H1 (cell line): ENCODE measurements around the gene CRCP. TPM values are rescaled to one million over a fixed set of nuclear protein-coding genes. Genes with fewer than 3 reads are reported as not detected.

Experiments
- CTCF ChIA-PET: fragments of 300-600 bp; sonication (Branson Sonifier 250); formaldehyde crosslinking; loops from one replicate; lab custom pipeline; 2021; ENCODE audit not compliant: partially characterized antibody; lab: Charles Lee
- POLR2A ChIA-PET: fragments of 300-600 bp; sonication (Branson Sonifier 250); formaldehyde crosslinking; loops from one replicate; lab custom pipeline; 2021; ENCODE audit warnings: inconsistent platforms; ENCODE audit not compliant: partially characterized antibody; lab: Charles Lee
- DNase-seq, 2 experiments: peaks; one replicate each; pipeline versions ENCODE4 v3.0.0 to v3.0.0-alpha.2; 2010 to 2022; ENCODE audit warnings: low spot score in 2 of 2, low read depth in 1 of 2, mixed read lengths in 1 of 2
- FAIRE-seq: peaks from 2 replicates; lab custom pipeline; 2011; peaks lifted over from hg19 to GRCh38; lab: Jason Lieb, UNC
- H2AFZ ChIP-seq: 2 replicates; pipeline ENCODE4 v1.8.1; 2012; ENCODE audit warnings: low read length, inconsistent platforms
- H2AK5ac ChIP-seq: 2 replicates; pipeline ENCODE4 v1.6.1; 2013; ENCODE audit warnings: low read depth, low read length
- H2BK120ac ChIP-seq: replicated peaks from 2 replicates; pipeline ENCODE3; 2013; ENCODE audit warnings: low read depth, low read length, inconsistent platforms
- H2BK12ac ChIP-seq: 2 replicates; pipeline ENCODE4 v1.6.1; 2013; ENCODE audit warnings: low read depth, low read length
- H2BK15ac ChIP-seq: 2 replicates; pipeline ENCODE4 v1.6.1; 2013; ENCODE audit warnings: low read length
- H2BK20ac ChIP-seq: 2 replicates; pipeline ENCODE4 v1.6.1; 2013; ENCODE audit warnings: low read length
- H2BK5ac ChIP-seq: 2 replicates; pipeline ENCODE4 v1.6.1; 2013; ENCODE audit warnings: low read depth, low read length
- H3K14ac ChIP-seq: 2 replicates; pipeline ENCODE4 v1.6.1; 2013; ENCODE audit warnings: inconsistent platforms; ENCODE audit not compliant: insufficient read length
- H3K18ac ChIP-seq: 2 replicates; pipeline ENCODE4 v1.6.1; 2013; ENCODE audit warnings: low read length; ENCODE audit errors: extremely low read depth
- H3K23ac ChIP-seq: 2 replicates; pipeline ENCODE4 v1.6.1; 2013; ENCODE audit warnings: inconsistent platforms; ENCODE audit not compliant: insufficient read length
- H3K23me2 ChIP-seq: 2 replicates; pipeline ENCODE4 v1.6.1; 2013; ENCODE audit warnings: low read depth, low read length
- H3K27ac ChIP-seq: 2 replicates; pipeline ENCODE4 v1.6.1; 2011; ENCODE audit warnings: low read depth, low read length, inconsistent platforms
- H3K27me3 ChIP-seq, 4 experiments: replicated peaks in 1 of 4; 1 replicate in 1 of 4; 2 replicates in 3 of 4; pipeline versions ENCODE4 v1.6.1 to v1.8.1; 2011 to 2013; ENCODE audit warnings: low read length in 3 of 4, mild to moderate bottlenecking in 3 of 4, inconsistent platforms in 2 of 4, mixed read lengths in 2 of 4, moderate library complexity in 1 of 4; ENCODE audit not compliant: control insufficient read depth in 3 of 4, insufficient read depth in 3 of 4; ENCODE audit errors: extremely low read depth in 1 of 4
- H3K36me3 ChIP-seq, 4 experiments: 2 replicates each; pipeline versions ENCODE4 v1.6.1 to v1.8.1; 2011 to 2013; ENCODE audit warnings: mild to moderate bottlenecking in 4 of 4, low read length in 3 of 4, moderate library complexity in 2 of 4, control low read depth in 1 of 4, inconsistent platforms in 1 of 4; ENCODE audit not compliant: insufficient read depth in 4 of 4, control insufficient read depth in 2 of 4
- H3K4ac ChIP-seq: replicated peaks from 2 replicates; pipeline ENCODE3; 2013; ENCODE audit warnings: low read length, low read depth, mixed read lengths, inconsistent platforms; ENCODE audit not compliant: insufficient read length
- H3K4me1 ChIP-seq, 4 experiments: replicated peaks in 1 of 4; 1 replicate in 1 of 4; 2 replicates in 3 of 4; pipeline versions ENCODE4 v1.6.1 to v1.8.1; 2011 to 2013; ENCODE audit warnings: low read length in 3 of 4, inconsistent platforms in 2 of 4, mixed read lengths in 1 of 4; ENCODE audit not compliant: insufficient read depth in 4 of 4, control insufficient read depth in 3 of 4
- H3K4me2 ChIP-seq, 2 experiments: 2 replicates each; pipeline versions ENCODE4 v1.6.1 to v1.8.1; 2011 to 2013; ENCODE audit warnings: low read depth in 2 of 2, low read length in 2 of 2, control low read depth in 1 of 2, inconsistent platforms in 1 of 2, mild to moderate bottlenecking in 1 of 2; ENCODE audit not compliant: insufficient read depth in 1 of 2
- H3K4me3 ChIP-seq, 4 experiments: fragments of 200-600, 300-600 bp in 1 of 4; sonication (generic), shearing (Covaris generic), sonication (Bioruptor Twin) in 1 of 4; 2 replicates each; pipeline versions ENCODE4 v1.5.1 to v1.8.1; 2011 to 2016; ENCODE audit warnings: low read length in 4 of 4, low read depth in 3 of 4, control low read depth in 2 of 4, inconsistent platforms in 2 of 4, mild to moderate bottlenecking in 2 of 4, mixed read lengths in 1 of 4, moderate library complexity in 1 of 4; ENCODE audit not compliant: insufficient read depth in 2 of 4; ENCODE audit errors: extremely low read depth in 1 of 4
- H3K56ac ChIP-seq: replicated peaks from 2 replicates; pipeline ENCODE3; 2013; ENCODE audit warnings: low read depth, mild to moderate bottlenecking, mixed read lengths, low read length, inconsistent platforms; ENCODE audit not compliant: insufficient read length
- H3K79me1 ChIP-seq: 2 replicates; pipeline ENCODE4 v1.6.1; 2013; ENCODE audit warnings: low read depth, low read length, control low read depth
- H3K79me2 ChIP-seq, 2 experiments: 2 replicates each; pipeline versions ENCODE4 v1.6.1 to v1.8.1; 2012 to 2013; ENCODE audit warnings: low read length in 2 of 2, mild to moderate bottlenecking in 2 of 2, inconsistent platforms in 1 of 2; ENCODE audit not compliant: insufficient read depth in 2 of 2, control insufficient read depth in 1 of 2
- H3K9ac ChIP-seq, 4 experiments: replicated peaks in 1 of 4; 1 replicate in 1 of 4; 2 replicates in 3 of 4; pipeline versions ENCODE4 v1.6.1 to v1.8.1; 2011 to 2013; ENCODE audit warnings: low read depth in 3 of 4, low read length in 3 of 4, control low read depth in 2 of 4, mild to moderate bottlenecking in 2 of 4, moderate library complexity in 2 of 4, inconsistent platforms in 1 of 4; ENCODE audit errors: extremely low read depth in 1 of 4
- H3K9me3 ChIP-seq, 2 experiments: 2 replicates each; pipeline versions ENCODE4 v1.6.1 to v1.8.1; 2012 to 2013; ENCODE audit warnings: mild to moderate bottlenecking in 2 of 2, moderate library complexity in 2 of 2, control low read depth in 1 of 2, inconsistent platforms in 1 of 2, low read depth in 1 of 2, low read length in 1 of 2, mixed read lengths in 1 of 2; ENCODE audit not compliant: insufficient read depth in 2 of 2
- H4K20me1 ChIP-seq, 2 experiments: replicated peaks in 1 of 2; 2 replicates each; pipeline versions ENCODE3 to v1.8.1; 2011 to 2013; ENCODE audit warnings: inconsistent platforms in 2 of 2, low read length in 2 of 2, mild to moderate bottlenecking in 1 of 2; ENCODE audit not compliant: insufficient read depth in 2 of 2, control insufficient read depth in 1 of 2
- H4K5ac ChIP-seq: 2 replicates; pipeline ENCODE4 v1.6.1; 2013; ENCODE audit warnings: low read length, low read depth, mixed read lengths, inconsistent platforms; ENCODE audit not compliant: insufficient read length
- H4K8ac ChIP-seq: 2 replicates; pipeline ENCODE4 v1.8.0; 2013; ENCODE audit warnings: mild to moderate bottlenecking, moderate library complexity, low read length, inconsistent platforms; ENCODE audit not compliant: insufficient read depth; ENCODE audit errors: extremely low read depth
- H4K91ac ChIP-seq: replicated peaks from 2 replicates; pipeline ENCODE3; 2013; ENCODE audit warnings: low read length, mixed read lengths, inconsistent platforms; ENCODE audit not compliant: insufficient read length
- SP2 ChIP-seq: IDR thresholded peaks from 2 replicates; pipeline ENCODE4 v1.6.1; 2012; ENCODE audit warnings: mild to moderate bottlenecking, low read length, inconsistent platforms
- ZNF274 ChIP-seq: IDR thresholded peaks from 2 replicates; pipeline ENCODE4 v1.7.0; 2012; ENCODE audit warnings: low read length, borderline replicate concordance; ENCODE audit errors: extremely low read depth
- WGBS, 2 experiments: shearing (Covaris generic) in 1 of 2; methylation state at CpG; one replicate each; pipeline versions ENCODE4 v1.1.6 to v1.1.7; 2013 to 2015; ENCODE audit warnings: low lambda C conversion rate in 2 of 2, mixed read lengths in 2 of 2, inconsistent platforms in 1 of 2, low coverage in 1 of 2, missing lambda C conversion rate in 1 of 2; ENCODE audit not compliant: insufficient replicate concordance in 2 of 2, insufficient coverage in 1 of 2, insufficient read length in 1 of 2; ENCODE audit errors: extremely low coverage in 1 of 2, missing lambda C conversion rate in 1 of 2; 5-methylcytosine and 5-hydroxymethylcytosine counted together
- polyA plus RNA-seq, 7 experiments: library from polyadenylated mRNA; depleted of rRNA in 3 of 7; stranded (reverse) in 5 of 7; unstranded in 2 of 7; fragments of >200 nt in 5 of 7; fragments of 200-250 nt in 2 of 7; gene quantifications; 1 replicate in 5 of 7; 2 replicates in 1 of 7; 4 replicates in 1 of 7; pipeline versions ENCODE4 v1.2.1 to v1.2.3, GENCODE V29; 2011 to 2013; ENCODE audit warnings: missing spikeins in 2 of 7, mixed read lengths in 2 of 7
- total RNA-seq: library from RNA; stranded (reverse); fragmentation: NEBNext Ultra II Directional; extraction: Animal tissue kit (Norgen Biotek cat#: 25700); gene quantifications from 2 replicates; pipeline ENCODE4 v1.2.1, GENCODE V29; 2021

The CRCP gene
- total and polyA plus RNA-seq, 2 of the 8 experiments (the other 6 are each of a cell fraction or from before 2014, with no cell fraction given): 15.0 to 29.3 TPM

- Histone ChIP-seq H4K8ac (no peak overlapping the region), H3K27ac (no peak overlapping the region), H3K56ac (no peak overlapping the region), H2BK20ac (no peak overlapping the region), H3K36me3 (peaks cover 2 to 32% (median 10%) of the 10 kb centered on the region in 4 experiments; a peak in 6 of 8 replicates), H2BK5ac (no peak overlapping the region), H2BK15ac (no peak overlapping the region), H3K9ac (no peak overlapping the region), H3K23ac (no peak overlapping the region), H3K4me1 (peaks cover 0 to under 1% (median 0%) of the 10 kb centered on the region in 4 experiments; a peak in 1 of 7 replicates), H2AFZ (no peak overlapping the region), H3K18ac (no peak overlapping the region), H4K5ac (no peak overlapping the region), H4K20me1 (peaks cover 7 to 21% of the 10 kb centered on the region in 2 experiments), H2BK120ac (no peak overlapping the region), H3K9me3 (no peaks in the 10 kb centered on the region), H4K91ac (no peak overlapping the region), H3K4ac (no peak overlapping the region), H3K27me3 (no peaks in the 10 kb centered on the region), H3K4me3 (no peak overlapping the region), H2BK12ac (no peak overlapping the region), H3K4me2 (no peak overlapping the region), H2AK5ac (no peak overlapping the region), H3K14ac (no peak overlapping the region), H3K79me1 (0 out of 2 replicates have a peak, but pooled peaks cover 5% of the 10 kb centered on the region), H3K23me2 (no peaks in the 10 kb centered on the region), H3K79me2 (no peaks in the 10 kb centered on the region; a peak in 1 of 4 replicates)
- TF ChIP-seq SP2 (no peak), ZNF274 (no peak)
- no peak for DNase-seq
- CTCF ChIA-PET: no interaction called here
- POLR2A ChIA-PET: interaction anchor here (0.6 kb wide), 1 partner anchor 239 kb away, joined by 3 read pairs; no protein-coding TSS in a partner anchor
- WGBS, 2 experiments: 86% methylated on average over 5 of the region's 5 CpGs; no CpG with 5 or more reads in 1 of the 2 experiments
- no peak for FAIRE-seq
Measured at GRCh38 chr7:66146701-66147100, 32.1 kb downstream of the CRCP start.
